HG02623 (cell line): ENCODE measurements around the gene HLA-B.

Source experiments
- ATAC-seq: cut with Tn5 transposase; IDR thresholded peaks from one replicate; pipeline ENCODE4 v1.9.1; 2021; ENCODE audit warnings: moderate library complexity; ENCODE audit not compliant: unreplicated experiment

Gene HLA-B

DNA sequence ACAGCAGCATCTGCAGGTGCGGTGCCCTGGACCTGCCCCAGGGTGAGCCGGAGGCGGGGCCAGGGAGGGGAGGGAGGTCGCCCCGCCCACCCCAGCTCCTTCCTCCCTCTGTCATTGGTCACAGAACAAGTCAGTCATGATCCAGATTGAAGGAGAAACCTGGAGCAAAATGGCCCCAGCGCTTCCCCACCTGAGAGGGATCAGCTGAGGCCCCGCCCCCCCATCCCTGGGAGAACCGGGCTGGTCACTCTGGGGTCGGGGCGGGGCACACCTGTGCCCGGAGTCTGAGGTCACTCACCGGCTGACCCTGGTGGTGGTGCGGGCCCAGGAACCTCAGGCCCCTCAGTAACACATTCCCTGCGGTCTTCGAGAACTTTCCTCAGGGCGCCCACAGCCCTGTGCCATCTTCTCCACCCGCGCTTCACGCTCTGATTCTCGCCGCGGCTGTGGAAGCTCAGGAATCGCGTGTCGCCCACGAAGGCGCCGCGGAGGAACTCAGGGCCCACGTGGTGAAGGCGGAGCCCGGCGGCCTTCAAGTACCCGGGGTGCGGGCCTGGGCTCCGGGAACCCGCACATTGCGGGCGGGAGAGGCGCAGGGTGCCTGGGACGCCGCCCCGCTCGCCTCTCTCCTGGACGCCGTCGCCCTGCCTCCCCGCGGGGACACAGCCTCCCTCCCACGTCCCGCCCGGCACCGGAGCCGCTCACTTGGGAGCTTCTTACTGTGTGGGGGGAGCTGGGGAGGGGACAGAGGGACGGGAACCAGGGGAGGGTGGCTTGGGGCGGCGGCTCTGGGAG lies 48.7 kb downstream of the HLA-B start:
- ATAC-seq: no peak

- no peak for ATAC-seq
These were observed 49.3 kb downstream of the HLA-B start for GRCh38 chr6:31307669-31308049.

DNA sequence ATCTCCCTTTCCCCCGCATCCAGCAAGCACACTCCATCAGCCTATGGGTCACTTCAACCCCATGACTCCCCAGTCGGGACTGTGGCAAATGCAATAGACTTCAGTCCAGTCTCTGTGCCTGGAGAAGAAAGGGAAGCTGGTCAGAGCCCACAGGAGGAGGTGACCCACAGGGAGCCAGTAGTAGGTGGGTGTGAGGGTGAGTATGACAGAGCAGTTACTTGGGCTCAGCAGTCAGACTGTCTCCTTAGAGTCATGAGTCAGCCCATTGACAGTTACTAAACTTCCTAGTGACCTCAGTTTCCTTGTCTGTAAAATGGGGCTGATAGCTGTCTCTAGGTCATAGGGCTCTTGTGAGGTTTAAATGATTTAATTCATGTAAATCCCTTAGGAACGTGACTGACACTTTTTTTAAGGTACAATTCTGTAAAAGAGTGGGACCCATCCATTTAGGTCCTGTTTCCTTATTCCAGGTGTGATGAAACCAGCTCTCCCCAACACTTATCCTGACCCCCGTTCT lies 51.2 kb downstream of the HLA-B start:
- no peak for ATAC-seq

DNA sequence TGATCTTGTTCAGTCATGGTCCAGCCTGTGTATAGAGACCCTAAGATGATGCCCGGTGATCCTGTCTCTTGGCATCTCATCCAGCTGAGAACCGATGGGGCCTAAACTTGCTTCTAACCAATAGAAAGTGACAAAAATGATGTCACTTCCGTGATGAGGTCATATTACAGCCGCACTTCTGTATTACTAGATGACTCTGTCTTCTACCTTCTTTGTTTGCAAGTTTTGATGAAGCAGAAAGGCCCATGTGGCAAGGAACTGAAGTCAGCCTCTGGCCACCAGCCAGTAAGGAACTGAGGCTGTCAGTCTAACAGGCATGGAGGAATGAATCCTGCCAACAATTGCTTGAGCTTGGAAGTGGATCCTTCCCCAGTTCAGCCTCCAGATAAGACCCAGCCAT lies 52.3 kb downstream of the HLA-B start:
- no peak for ATAC-seq
